ENCODE measurements around the gene KAT2B.

Gene KAT2B

GRCh38 chr3:20064796-20065564 lies 24.7 kb downstream of the KAT2B start:
- DNase-seq (ENCODE audit: low read depth), result no peak

GRCh38 chr3:20066079-20066478 lies 25.8 kb downstream of the KAT2B start:
- no peak for DNase-seq (ENCODE audit: low read depth)

GRCh38 chr3:20066850-20067617 lies 26.8 kb downstream of the KAT2B start:
- DNase-seq (ENCODE audit: low read depth), result no peak

GRCh38 chr3:20068512-20069177 lies 28.4 kb downstream of the KAT2B start:
- DNase-seq (ENCODE audit: low read depth), result no peak

GRCh38 chr3:20069178-20069532 lies 28.9 kb downstream of the KAT2B start:
- DNase-seq (ENCODE audit: low read depth), result no peak

- no peak for DNase-seq (ENCODE audit: low read depth)
These were observed 30.9 kb downstream of the KAT2B start for GRCh38 chr3:20071175-20071574.

- DNase-seq (ENCODE audit: low read depth), result no peak
These were observed 32.2 kb downstream of the KAT2B start for GRCh38 chr3:20072422-20072821.

- DNase-seq (ENCODE audit: low read depth), result no peak
These were observed 32.8 kb downstream of the KAT2B start for GRCh38 chr3:20073068-20073467.

- DNase-seq (ENCODE audit: low read depth), result no peak
These were observed 33.4 kb downstream of the KAT2B start for GRCh38 chr3:20073683-20074082.

GRCh38 chr3:20074226-20075063 lies 34.2 kb downstream of the KAT2B start:
- DNase-seq (ENCODE audit: low read depth), result no peak

GRCh38 chr3:20075197-20075596 lies 35.0 kb downstream of the KAT2B start:
- no peak for DNase-seq (ENCODE audit: low read depth)

- DNase-seq (ENCODE audit: low read depth), result no peak
These were observed 36.2 kb downstream of the KAT2B start for GRCh38 chr3:20076296-20076997.

- no peak for DNase-seq (ENCODE audit: low read depth)
These were observed 36.8 kb downstream of the KAT2B start for GRCh38 chr3:20077068-20077467.

GRCh38 chr3:20078194-20078714 lies 38.0 kb downstream of the KAT2B start:
- DNase-seq (ENCODE audit: low read depth), result no peak

- no peak for DNase-seq (ENCODE audit: low read depth)
These were observed 39.4 kb downstream of the KAT2B start for GRCh38 chr3:20079621-20080020.

GRCh38 chr3:20080956-20081554 lies 40.8 kb downstream of the KAT2B start:
- no peak for DNase-seq (ENCODE audit: low read depth)

GRCh38 chr3:20083253-20083652 lies 43.0 kb downstream of the KAT2B start:
- DNase-seq (ENCODE audit: low read depth), result no peak

GRCh38 chr3:20083953-20084352 lies 43.7 kb downstream of the KAT2B start:
- DNase-seq (ENCODE audit: low read depth), result no peak

- DNase-seq (ENCODE audit: low read depth), result no peak
These were observed 51.2 kb downstream of the KAT2B start for GRCh38 chr3:20091331-20092047.

GRCh38 chr3:20095470-20095869 lies 55.2 kb downstream of the KAT2B start:
- no peak for DNase-seq (ENCODE audit: low read depth)

Measured in T follicular helper cell (primary cell).